Tongue (tissue), 3 donors: Measurements from ENCODE around the gene CFAP43. TPM values are rescaled to one million over a fixed set of nuclear protein-coding genes. Genes with fewer than 3 reads are reported as not detected.

Source experiments
- DNase-seq: peaks from one replicate; pipeline ENCODE4 v3.0.0-alpha.2; 2015
- small RNA-seq: library from RNA; depleted of rRNA; stranded (forward); fragments of <200 nt; gene quantifications from one replicate; pipeline ENCODE3, GENCODE V24; 2014; ENCODE audit warnings: low replicate concordance
- total RNA-seq: library from RNA; depleted of rRNA; stranded (reverse); fragments of >200 nt; gene quantifications from one replicate; pipeline ENCODE4 v1.2.3, GENCODE V29; 2014

CFAP43 gene
- total RNA-seq, 1 donor from 2014 or later: 1.1 TPM

DNA sequence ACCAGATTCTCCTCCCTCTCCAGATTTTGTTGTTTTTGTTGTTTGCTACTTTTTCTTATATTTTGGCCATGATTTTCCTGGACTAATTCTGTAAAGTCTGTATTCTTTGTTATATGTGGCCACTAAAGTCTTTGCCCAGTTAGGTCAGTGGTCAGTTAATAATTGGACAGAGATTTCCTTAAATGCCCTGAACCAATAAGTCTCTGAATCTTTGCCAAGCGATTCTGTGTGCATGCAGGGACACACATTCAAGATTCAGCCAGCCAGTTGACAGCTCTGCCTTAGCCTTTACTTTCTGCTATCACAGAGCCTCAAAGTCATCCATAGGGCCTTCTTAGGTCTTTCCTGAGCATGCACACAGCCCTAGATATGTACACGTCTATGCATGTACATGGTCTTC lies 135.5 kb downstream of the CFAP43 start:
- no peak for DNase-seq

DNA sequence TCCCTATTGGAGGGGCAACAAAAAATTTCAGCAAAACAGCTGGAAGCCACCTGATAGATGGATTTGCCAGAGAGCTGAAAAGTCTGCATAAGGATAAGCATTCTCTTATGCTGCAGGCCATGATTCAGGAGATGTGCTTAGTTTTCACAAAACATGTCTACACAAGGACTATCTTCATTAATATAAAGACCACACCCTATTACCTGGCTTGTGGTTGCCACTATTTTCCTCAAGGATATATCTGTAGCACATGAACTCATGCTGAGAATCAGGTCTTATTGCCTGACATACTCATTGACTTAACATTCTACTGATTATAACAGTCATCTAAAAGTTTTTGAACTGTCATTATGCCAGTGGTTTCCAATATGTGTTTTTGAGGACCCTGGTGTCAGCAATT lies 139.4 kb downstream of the CFAP43 start:
- no peak for DNase-seq

DNA sequence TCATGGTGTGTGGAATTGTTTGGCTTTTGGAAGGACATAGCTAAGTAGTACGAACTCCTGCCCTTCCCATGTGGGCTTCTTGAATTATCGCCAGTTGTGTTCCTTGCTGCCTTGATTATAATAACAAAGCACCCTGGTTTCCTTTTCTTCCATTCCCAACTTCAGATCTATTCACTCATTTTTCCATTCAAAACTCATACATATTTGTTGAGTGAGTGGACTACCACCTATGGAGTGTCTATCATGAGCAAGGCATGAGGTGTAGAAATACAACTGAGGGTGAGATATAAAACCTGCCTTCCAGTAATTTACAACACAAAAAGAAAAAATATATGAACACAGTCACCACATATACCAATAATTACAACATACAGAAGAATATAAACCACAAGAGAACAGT lies 141.6 kb downstream of the CFAP43 start:
- no peak for DNase-seq

- no peak for DNase-seq
Observed at GRCh38 chr10:104089621-104090020, 142.5 kb downstream of the CFAP43 start.

DNA sequence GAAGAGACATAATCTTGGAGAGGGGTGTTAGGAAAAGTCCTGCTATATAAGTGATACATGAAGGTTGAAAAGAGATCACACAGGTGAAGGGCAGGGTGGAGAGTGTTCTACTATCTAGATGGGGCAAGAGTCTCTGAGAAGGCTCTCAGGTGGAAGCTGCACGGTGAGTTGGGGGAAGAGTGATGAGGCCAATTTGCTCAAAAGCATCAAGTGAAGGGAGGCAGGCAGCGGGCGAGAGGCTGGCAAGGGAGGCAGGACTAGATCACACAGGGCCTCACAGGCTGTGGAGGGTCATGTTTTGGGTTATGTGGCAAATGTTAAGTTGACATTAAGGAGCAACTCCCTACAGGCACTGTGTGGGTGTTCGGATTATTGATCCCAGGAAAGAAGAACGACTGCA lies 143.9 kb downstream of the CFAP43 start:
- DNase-seq: no peak

DNA sequence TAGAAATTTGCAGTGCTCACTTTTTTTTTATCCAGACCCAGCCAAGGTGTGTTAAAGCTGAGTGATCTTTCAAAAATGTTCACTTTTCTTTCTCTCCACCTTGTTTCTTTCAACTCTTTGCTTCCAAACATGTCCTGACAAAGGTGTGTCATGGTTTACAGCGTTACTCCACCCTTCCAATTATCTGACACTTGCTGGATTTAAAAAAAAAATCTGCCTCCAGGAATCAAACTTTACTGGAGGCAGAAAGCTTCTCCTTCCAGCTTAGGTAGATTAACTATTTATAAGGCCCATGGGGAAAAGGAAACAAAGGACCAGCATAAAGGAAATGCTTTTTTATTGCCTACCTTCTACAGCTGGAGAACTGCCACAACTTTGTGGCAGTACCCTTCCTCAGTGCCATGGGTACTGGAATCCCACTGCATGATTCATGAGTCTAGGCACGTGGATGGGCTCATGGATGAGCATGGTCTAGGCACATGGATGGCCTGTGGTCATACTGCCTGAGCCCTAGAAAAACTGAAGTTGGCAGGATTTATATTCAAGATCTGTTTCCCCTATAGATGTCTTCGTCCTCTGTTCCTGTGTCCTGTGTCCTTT lies 146.3 kb downstream of the CFAP43 start, which contains the start of gene COL17A1:
TSS of gene COL17A1 (minus strand) at position 80 of the 600 bp plus-strand sequence. CDS start 5,207 bp downstream, outside the sequence.
- DNase-seq: peak; percentile 32

GRCh38 chr10:104084482-104085142 lies 147.6 kb downstream of the CFAP43 start:
- no peak for DNase-seq

GRCh38 chr10:104081998-104082397 lies 150.2 kb downstream of the CFAP43 start:
- DNase-seq: no peak

DNA sequence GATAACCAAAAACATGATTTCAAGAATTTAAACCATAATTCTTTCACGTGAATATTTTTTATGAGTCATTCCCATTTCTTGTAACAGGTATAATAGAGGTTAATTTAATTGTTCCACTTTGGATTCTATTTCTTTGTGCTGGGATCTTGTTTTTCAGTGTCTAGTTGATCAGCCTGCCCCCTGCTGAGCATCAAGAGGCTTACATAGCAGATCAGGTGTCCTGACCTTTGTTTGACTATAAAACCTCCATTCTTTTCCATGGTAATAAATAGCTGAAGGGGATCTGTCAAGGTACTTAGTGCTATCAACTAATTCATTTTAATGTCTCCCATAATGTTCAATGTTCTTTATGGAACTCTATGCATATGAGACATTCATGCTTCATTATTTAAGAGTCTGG lies 151.4 kb downstream of the CFAP43 start:
- no peak for DNase-seq

Small RNAs within 50 kb of the gene (small RNA-seq; reads per million reads assigned to genes)
- gene MIR4482 (0.34 reads per million, percentile 58 among the genes with 10 or more reads in this experiment), gene MIR609 (not detected)

Other genes starting within 250 kb of the CFAP43 start
- gene COL17A1, start 146.5 kb downstream of the CFAP43 start, total RNA-seq: 130 TPM
- gene SFR1, start 110.2 kb downstream of the CFAP43 start, total RNA-seq: 9.0 TPM
- gene GSTO1, start 22.5 kb upstream of the CFAP43 start, total RNA-seq: 28.8 TPM
- gene GSTO2, start 36.8 kb upstream of the CFAP43 start, total RNA-seq: 5.1 TPM
- gene ITPRIP, start 106.1 kb upstream of the CFAP43 start, total RNA-seq: 11.1 TPM
- 0.62 TPM for gene CFAP58, start 121.5 kb upstream of the CFAP43 start, total RNA-seq